MG63 (cell line): Measurements from ENCODE around the gene SRPX2. TPM values are rescaled to one million over a fixed set of nuclear protein-coding genes. Genes with fewer than 3 reads are reported as not detected.

ENCODE experiments used
- DNase-seq: peaks from one replicate; pipeline ENCODE4 v3.0.0-alpha.2; 2020
- H3K27me3 ChIP-seq: fragments of 250-450 bp; sonication (Bioruptor Pico); 2 replicates; pipeline ENCODE4 v1.5.1; 2020; ENCODE audit warnings: mild to moderate bottlenecking, moderate library complexity
- H3K36me3 ChIP-seq: fragments of 250-450 bp; sonication (Bioruptor Pico); 2 replicates; pipeline ENCODE4 v1.5.1; 2020; ENCODE audit warnings: mild to moderate bottlenecking, moderate library complexity
- H3K4me3 ChIP-seq: fragments of 250-450 bp; sonication (Bioruptor Pico); 2 replicates; pipeline ENCODE4 v1.5.1; 2020; ENCODE audit warnings: mild to moderate bottlenecking, moderate library complexity
- H3K9me3 ChIP-seq: fragments of 250-450 bp; sonication (Bioruptor Pico); 2 replicates; pipeline ENCODE4 v1.5.1; 2020; ENCODE audit warnings: mild to moderate bottlenecking, moderate library complexity
- total RNA-seq: library from RNA; depleted of rRNA; stranded (reverse); fragments of >200 nt; shearing (Covaris generic); gene quantifications from 2 replicates; pipeline ENCODE4 v1.2.3, GENCODE V29; 2014; ENCODE audit warnings: low replicate concordance

SRPX2 gene
- total RNA-seq, 1 experiment from 2014 or later: 12.0 TPM

DNA sequence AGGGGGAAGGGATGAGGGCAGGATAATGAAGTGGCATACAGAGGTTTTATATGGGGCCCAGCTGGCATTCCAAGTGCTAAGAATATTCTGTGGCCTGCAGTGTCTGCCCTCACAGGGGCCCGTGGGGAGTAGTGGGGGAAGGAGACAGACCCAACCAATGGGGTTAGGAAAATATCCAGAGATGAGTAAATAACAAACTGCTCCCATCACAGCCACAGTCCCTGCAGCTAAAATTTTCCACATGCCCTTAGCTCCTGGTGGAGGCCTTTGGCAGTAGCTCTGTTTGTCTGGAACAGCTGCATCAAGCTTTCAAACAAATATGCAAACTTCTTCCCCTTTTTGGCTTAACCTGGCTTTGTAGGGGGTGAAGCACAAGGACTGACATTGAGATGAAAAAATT is 3.1 kb downstream of the SRPX2 start:
- no peak for DNase-seq
- H3K36me3 ChIP-seq: no peaks in the 10 kb centered on the region
- H3K4me3 ChIP-seq: no peak overlapping the region
- H3K27me3 ChIP-seq: no peaks in the 10 kb centered on the region
- H3K9me3 ChIP-seq: no peaks in the 10 kb centered on the region

GRCh38 chrX:100647739-100648138 is 3.7 kb downstream of the SRPX2 start:
- H3K4me3 ChIP-seq: no peak overlapping the region
- no peak for DNase-seq
- no peaks in the 10 kb centered on the region for H3K27me3 ChIP-seq
- H3K36me3 ChIP-seq: no peaks in the 10 kb centered on the region
- H3K9me3 ChIP-seq: no peaks in the 10 kb centered on the region

DNA sequence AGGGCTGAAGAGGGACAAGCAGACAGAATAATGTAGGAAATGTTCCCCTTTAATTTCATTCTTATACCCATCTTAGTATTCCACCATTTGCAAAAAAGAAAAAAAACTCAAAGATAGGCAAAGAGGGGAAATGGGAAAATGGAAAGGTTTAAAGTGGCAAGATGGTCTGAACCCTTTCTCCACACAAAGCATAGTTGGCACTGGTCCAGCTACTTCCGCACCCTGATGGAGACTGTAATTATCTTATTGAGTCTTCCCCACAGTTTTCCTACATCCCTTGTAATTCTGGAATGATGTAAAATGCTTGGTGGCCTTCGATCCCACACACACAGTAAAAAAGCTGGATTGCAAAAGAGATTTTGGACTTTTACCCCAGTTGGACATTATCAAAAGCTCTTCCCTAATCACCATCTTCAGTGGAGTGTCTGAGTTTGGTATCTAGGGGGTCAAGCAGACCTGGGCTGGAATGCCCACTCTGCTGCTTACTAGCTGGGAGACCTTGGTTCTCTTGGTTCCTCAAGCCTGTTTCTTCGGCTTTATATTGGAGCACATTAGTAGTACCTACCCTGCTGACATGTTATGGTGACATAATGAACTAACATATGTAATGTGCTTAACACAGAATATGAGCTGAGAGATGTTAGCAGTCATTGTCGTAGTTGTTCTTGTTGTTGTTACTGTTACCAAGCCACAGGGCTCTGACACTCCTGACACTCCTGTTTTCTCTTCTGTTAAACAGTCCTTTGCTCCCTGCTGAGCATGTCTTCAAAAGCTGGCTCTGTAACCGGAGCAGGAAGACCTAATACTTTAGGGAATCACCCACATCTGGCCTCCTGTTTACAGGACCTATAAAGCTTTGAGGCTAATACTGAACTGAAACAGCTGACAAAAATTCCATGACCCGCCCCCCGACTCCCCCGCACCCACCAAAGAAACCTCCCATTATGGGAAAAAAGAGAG is 4.7 kb downstream of the SRPX2 start:
- no peaks in the 10 kb centered on the region for H3K27me3 ChIP-seq
- H3K4me3 ChIP-seq: no peak overlapping the region
- H3K9me3 ChIP-seq: no peaks in the 10 kb centered on the region
- DNase-seq: peak; percentile 50
- no peaks in the 10 kb centered on the region for H3K36me3 ChIP-seq

DNA sequence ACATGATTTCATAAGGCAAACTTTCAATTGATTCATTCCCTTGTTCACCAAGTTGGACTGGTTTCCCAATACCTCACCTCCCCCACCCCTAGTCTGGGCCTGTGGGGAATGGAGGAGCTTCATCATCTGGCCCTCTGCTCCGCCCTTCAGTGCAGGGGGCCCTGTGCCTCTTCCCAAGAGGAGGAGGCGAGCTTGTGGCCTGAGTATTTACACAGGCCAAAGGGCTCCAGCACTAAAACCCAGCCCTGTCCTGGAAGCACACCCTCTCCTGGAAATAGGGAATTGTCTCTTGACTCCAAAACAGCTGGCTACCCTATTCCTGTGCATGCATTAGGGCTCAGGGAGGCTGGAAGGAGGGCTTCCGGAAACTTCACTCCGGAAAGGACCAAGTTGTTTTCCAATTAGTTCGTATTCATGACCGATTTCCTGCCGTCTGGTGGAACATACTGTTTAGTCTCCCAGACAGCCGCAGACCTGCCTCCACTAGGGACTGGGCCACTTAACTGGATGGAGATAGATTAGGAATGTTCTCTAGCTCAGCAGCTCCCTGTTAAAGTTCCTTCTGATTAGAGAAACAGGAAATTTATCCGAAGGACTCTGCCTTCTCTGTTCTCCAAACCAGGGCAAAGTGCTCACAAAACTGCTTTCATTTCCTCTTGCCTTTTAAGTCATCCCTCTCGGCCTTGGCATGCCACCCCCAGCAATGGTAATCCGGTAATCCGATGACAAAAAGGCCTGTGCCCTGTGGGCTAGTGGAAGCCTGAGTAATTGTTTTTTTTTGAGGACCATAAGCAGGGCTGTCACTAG is 5.8 kb downstream of the SRPX2 start:
- no peaks in the 10 kb centered on the region for H3K27me3 ChIP-seq
- H3K36me3 ChIP-seq: no peaks in the 10 kb centered on the region
- H3K9me3 ChIP-seq: no peaks in the 10 kb centered on the region
- DNase-seq: peak; percentile 82
- H3K4me3 ChIP-seq: no peak overlapping the region

- Histone ChIP-seq H3K27me3 (no peaks in the 10 kb centered on the region), H3K36me3 (no peaks in the 10 kb centered on the region), H3K4me3 (no peak overlapping the region), H3K9me3 (no peaks in the 10 kb centered on the region)
- no peak for DNase-seq
Measured at GRCh38 chrX:100650841-100651240, 6.8 kb downstream of the SRPX2 start.

DNA sequence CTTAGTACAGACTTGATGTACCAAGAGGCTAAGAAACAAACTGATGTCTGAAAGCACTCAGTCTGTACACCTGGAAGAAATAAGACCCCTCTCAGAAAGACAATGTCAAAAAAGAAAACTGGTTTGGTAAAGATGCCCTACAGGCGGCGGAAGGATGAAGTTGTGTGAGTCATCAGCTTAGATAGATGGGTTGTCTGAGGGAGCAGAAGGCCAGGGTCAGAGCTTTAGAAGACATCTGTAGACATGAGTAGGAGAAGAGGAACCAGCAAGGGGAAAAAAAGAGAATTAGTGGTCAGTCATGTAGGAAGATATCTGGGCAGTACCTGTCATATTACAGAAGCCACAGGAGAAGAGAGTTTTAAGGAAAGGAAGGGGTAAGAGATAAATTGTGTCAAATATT is 8.3 kb downstream of the SRPX2 start:
- no peaks in the 10 kb centered on the region for H3K36me3 ChIP-seq
- no peak overlapping the region for H3K4me3 ChIP-seq
- DNase-seq: no peak
- no peaks in the 10 kb centered on the region for H3K9me3 ChIP-seq
- no peaks in the 10 kb centered on the region for H3K27me3 ChIP-seq

- Histone ChIP-seq H3K4me3 (no peak overlapping the region), H3K9me3 (no peaks in the 10 kb centered on the region), H3K27me3 (no peaks in the 10 kb centered on the region), H3K36me3 (no peaks in the 10 kb centered on the region)
- no peak for DNase-seq
Measured at GRCh38 chrX:100654261-100654660, 10.3 kb downstream of the SRPX2 start.

- no peaks in the 10 kb centered on the region for H3K9me3 ChIP-seq
- no peaks in the 10 kb centered on the region for H3K27me3 ChIP-seq
- DNase-seq: no peak
- H3K4me3 ChIP-seq: no peak overlapping the region
- H3K36me3 ChIP-seq: no peaks in the 10 kb centered on the region
Measured at GRCh38 chrX:100658941-100659381, 15.0 kb downstream of the SRPX2 start.

- no peaks in the 10 kb centered on the region for H3K9me3 ChIP-seq
Measured at GRCh38 chrX:100659431-100660137, 15.6 kb downstream of the SRPX2 start.

DNA sequence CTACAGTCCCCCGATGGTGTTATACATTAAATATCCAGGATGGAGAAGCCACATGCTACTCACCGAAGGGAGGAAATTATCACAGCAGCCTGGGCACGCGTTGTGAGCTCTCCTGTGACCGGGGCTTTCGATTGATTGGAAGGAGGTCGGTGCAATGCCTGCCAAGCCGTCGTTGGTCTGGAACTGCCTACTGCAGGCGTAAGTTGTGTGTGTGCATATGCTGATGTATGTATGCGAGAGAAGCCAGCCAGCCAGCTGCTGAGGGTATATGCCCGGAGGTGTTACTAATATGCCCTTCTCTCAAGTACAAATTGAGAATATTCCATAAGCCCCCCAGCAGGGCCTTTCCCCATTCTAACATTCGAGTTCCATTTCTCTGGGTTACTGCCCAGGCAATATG is 18.2 kb downstream of the SRPX2 start:
- no peaks in the 10 kb centered on the region for H3K36me3 ChIP-seq
- DNase-seq: no peak
- H3K9me3 ChIP-seq: no peaks in the 10 kb centered on the region
- H3K4me3 ChIP-seq: no peak overlapping the region
- H3K27me3 ChIP-seq: no peaks in the 10 kb centered on the region

More at GRCh38 chrX:100659431-100660137, 15.6 kb downstream of the SRPX2 start:
- no peak overlapping the region for H3K4me3 ChIP-seq
- H3K36me3 ChIP-seq: no peaks in the 10 kb centered on the region
- no peaks in the 10 kb centered on the region for H3K27me3 ChIP-seq
- no peak for DNase-seq

GRCh38 chrX:100662796-100663195 is 18.8 kb downstream of the SRPX2 start:
- no peak for DNase-seq

GRCh38 chrX:100663642-100664041 is 19.6 kb downstream of the SRPX2 start:
- H3K4me3 ChIP-seq: no peak overlapping the region
- H3K9me3 ChIP-seq: no peaks in the 10 kb centered on the region
- H3K27me3 ChIP-seq: no peaks in the 10 kb centered on the region
- no peaks in the 10 kb centered on the region for H3K36me3 ChIP-seq
- DNase-seq: no peak

More at GRCh38 chrX:100662796-100663195, 18.8 kb downstream of the SRPX2 start:
- Histone ChIP-seq H3K36me3 (no peaks in the 10 kb centered on the region), H3K27me3 (no peaks in the 10 kb centered on the region), H3K4me3 (no peak overlapping the region), H3K9me3 (no peaks in the 10 kb centered on the region)

DNA sequence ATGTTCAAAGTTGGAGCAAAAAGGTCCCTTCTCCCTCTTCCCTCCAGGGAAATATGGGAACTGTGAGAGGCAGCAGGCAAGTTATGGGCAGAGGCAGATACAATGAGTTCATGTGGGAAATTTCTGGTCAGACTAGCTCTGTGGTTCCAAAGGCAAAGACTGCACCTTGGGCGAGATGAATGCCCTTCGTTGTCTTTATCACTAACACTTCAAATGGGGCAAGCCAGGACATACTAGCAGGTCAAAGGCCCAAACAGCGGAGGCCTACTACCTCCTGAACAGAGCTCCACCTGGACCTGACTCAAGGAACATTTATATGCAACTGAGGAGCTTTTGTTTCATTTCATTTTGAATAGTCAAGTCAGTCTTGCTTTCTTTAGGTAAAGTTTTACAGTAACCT is 29.0 kb downstream of the SRPX2 start:
- no peaks in the 10 kb centered on the region for H3K9me3 ChIP-seq
- DNase-seq: no peak
- H3K27me3 ChIP-seq: no peaks in the 10 kb centered on the region

DNA sequence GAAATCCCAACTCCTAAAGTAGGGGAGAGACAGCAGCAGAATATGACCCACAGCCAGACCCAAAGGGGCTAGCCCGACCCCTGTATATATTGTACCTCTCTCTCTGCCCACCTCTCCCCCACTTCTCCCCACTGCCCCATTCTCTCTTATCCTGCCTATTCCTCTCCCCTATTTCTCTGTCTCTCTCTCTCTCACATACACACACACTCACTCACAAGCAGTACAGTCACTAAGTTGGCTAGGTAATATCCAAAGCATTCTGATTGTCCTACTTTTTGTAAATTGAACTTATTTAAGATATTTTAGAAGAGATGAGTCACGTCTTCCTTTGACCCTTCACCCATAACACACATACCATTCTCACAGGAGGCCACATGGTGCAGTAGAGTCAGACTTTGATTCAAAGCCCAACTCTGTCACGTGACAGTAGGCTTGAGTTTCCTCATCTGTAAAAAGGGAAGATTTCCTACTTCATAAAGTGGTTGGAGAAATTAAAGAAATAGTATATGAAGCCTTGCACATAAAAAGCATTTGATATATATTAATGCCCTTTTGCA is 29.5 kb downstream of the SRPX2 start:
- peak; percentile 35 for DNase-seq
- Histone ChIP-seq H3K36me3 (no peaks in the 10 kb centered on the region), H3K4me3 (no peak overlapping the region), H3K9me3 (no peaks in the 10 kb centered on the region), H3K27me3 (no peaks in the 10 kb centered on the region)

More for the DNA sequence above, 29.0 kb downstream of the SRPX2 start:
- no peak overlapping the region for H3K4me3 ChIP-seq
- no peaks in the 10 kb centered on the region for H3K36me3 ChIP-seq

GRCh38 chrX:100674705-100675104 is 30.7 kb downstream of the SRPX2 start:
- Histone ChIP-seq H3K9me3 (no peaks in the 10 kb centered on the region), H3K36me3 (no peaks in the 10 kb centered on the region), H3K27me3 (no peaks in the 10 kb centered on the region), H3K4me3 (no peak overlapping the region)
- no peak for DNase-seq

DNA sequence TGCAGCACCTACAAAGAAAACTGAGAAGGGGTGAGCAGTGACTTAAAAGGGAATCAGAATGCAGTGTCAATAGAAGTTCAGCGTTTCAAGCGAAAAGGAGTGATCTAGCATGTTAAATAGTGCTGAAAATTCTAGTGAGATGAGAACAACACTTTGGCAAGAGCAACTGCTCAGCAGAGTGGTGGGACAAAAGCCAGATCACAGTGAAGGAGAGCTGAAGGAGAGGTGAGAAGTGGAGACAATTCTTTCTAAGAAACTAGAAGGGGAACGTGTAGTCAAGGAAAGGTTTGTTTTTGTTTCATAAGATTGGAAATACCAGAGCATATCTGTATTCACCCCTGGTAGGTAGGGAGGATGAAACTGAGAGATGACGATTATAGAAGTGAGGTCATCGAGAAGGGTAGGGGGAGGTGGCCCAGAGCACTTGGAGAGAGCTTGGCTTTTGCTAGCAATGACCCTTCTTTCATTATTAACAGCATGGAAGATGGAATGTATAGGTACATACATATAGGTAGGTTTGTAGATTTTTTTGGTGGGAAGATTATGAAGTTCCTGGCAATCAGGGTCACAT is 33.7 kb downstream of the SRPX2 start:
- H3K4me3 ChIP-seq: no peak overlapping the region
- no peaks in the 10 kb centered on the region for H3K36me3 ChIP-seq
- no peak for DNase-seq

More for the DNA sequence above, 33.7 kb downstream of the SRPX2 start:
- Histone ChIP-seq H3K27me3 (no peaks in the 10 kb centered on the region), H3K9me3 (no peaks in the 10 kb centered on the region)
